ENCODE measurements around the gene RHOT2. TPM values are rescaled to one million over a fixed set of nuclear protein-coding genes. Genes with fewer than 3 reads are reported as not detected.
"Not testable (repeated sequence)": the region's sequence is repeated elsewhere in the genome, so short reads cannot be mapped to it uniquely, and the experiment has no call there.

RHOT2 gene
- total RNA-seq, 1 experiment from 2014 or later, result 211 TPM

GRCh38 chr16:680967-681745 lies 13.2 kb downstream of the RHOT2 start:
- DNase-seq (ENCODE audit: low spot score), result peak; percentile 69

GRCh38 chr16:681746-682427 lies 14.0 kb downstream of the RHOT2 start:
- no peak for DNase-seq (ENCODE audit: low spot score)

GRCh38 chr16:682493-683395 lies 14.8 kb downstream of the RHOT2 start:
- DNase-seq (ENCODE audit: low spot score), result no peak

- DNase-seq (ENCODE audit: low spot score), result peak; percentile 60
Observed at GRCh38 chr16:683396-684070, 15.6 kb downstream of the RHOT2 start.

GRCh38 chr16:684071-684794 lies 16.3 kb downstream of the RHOT2 start, which contains the start of gene JMJD8:
JMJD8 (minus strand) TSS chr16:684334; CDS start chr16:684319, 15 bp downstream.
- peak; percentile 94 for DNase-seq (ENCODE audit: low spot score)

- no peak for DNase-seq (ENCODE audit: low spot score)
Observed at GRCh38 chr16:684961-685696, 17.2 kb downstream of the RHOT2 start.

GRCh38 chr16:685967-686366 lies 18.0 kb downstream of the RHOT2 start:
- DNase-seq (ENCODE audit: low spot score), result peak; percentile 76

GRCh38 chr16:686459-687260 lies 18.7 kb downstream of the RHOT2 start:
- no peak for DNase-seq (ENCODE audit: low spot score)

- no peak for DNase-seq (ENCODE audit: low spot score)
Observed at GRCh38 chr16:687499-687898, 19.6 kb downstream of the RHOT2 start.

GRCh38 chr16:689175-689897 lies 21.4 kb downstream of the RHOT2 start:
- no peak for DNase-seq (ENCODE audit: low spot score)

- DNase-seq (ENCODE audit: low spot score), result not testable (repeated sequence)
Observed at GRCh38 chr16:691242-691641, 23.3 kb downstream of the RHOT2 start.

GRCh38 chr16:692356-693108 lies 24.6 kb downstream of the RHOT2 start:
- DNase-seq (ENCODE audit: low spot score), result no peak

GRCh38 chr16:693364-693763 lies 25.4 kb downstream of the RHOT2 start:
- no peak for DNase-seq (ENCODE audit: low spot score)

GRCh38 chr16:693766-694165 lies 25.8 kb downstream of the RHOT2 start:
- DNase-seq (ENCODE audit: low spot score), result no peak

GRCh38 chr16:694187-694862 lies 26.4 kb downstream of the RHOT2 start:
- no peak for DNase-seq (ENCODE audit: low spot score)

- DNase-seq (ENCODE audit: low spot score), result no peak
Observed at GRCh38 chr16:694863-695354, 27.0 kb downstream of the RHOT2 start.

Measured in HT-29 (cell line).